ENCODE data around the gene ARHGAP24.

GRCh38 chr4:85639946-85640345, 165.0 kb downstream of the ARHGAP24 start:
- no peak for TF ChIP-seq POLR2A (IDR thresholded peaks at IDR 0.05)
- TF ChIP-seq, protein P1, sequence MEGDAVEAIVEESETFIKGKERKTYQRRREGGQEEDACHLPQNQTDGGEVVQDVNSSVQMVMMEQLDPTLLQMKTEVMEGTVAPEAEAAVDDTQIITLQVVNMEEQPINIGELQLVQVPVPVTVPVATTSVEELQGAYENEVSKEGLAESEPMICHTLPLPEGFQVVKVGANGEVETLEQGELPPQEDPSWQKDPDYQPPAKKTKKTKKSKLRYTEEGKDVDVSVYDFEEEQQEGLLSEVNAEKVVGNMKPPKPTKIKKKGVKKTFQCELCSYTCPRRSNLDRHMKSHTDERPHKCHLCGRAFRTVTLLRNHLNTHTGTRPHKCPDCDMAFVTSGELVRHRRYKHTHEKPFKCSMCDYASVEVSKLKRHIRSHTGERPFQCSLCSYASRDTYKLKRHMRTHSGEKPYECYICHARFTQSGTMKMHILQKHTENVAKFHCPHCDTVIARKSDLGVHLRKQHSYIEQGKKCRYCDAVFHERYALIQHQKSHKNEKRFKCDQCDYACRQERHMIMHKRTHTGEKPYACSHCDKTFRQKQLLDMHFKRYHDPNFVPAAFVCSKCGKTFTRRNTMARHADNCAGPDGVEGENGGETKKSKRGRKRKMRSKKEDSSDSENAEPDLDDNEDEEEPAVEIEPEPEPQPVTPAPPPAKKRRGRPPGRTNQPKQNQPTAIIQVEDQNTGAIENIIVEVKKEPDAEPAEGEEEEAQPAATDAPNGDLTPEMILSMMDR (IDR thresholded peaks at IDR 0.05) = no peak

Measured in esophagus squamous epithelium (tissue), 4 donors.